WI38 (cell line): ENCODE results near the gene ZSCAN5B.
"Not testable (repeated sequence)": the region's sequence is repeated elsewhere in the genome, so short reads cannot be mapped to it uniquely, and the experiment has no call there.

Experiments
- H3K4me3 ChIP-seq: 2 replicates; pipeline ENCODE4 v1.5.1; 2011; ENCODE audit warnings: low read depth, mild to moderate bottlenecking, control low read depth, low read length
- TF ChIP-seq, protein P1 (sequence below): IDR thresholded peaks from 2 replicates; pipeline ENCODE4 v1.5.1; 2012; ENCODE audit warnings: low read depth, mild to moderate bottlenecking, control low read depth, low read length

ZSCAN5B gene

GRCh38 chr19:56149656-56150038 is 47.9 kb downstream of the ZSCAN5B start:
- TF ChIP-seq, protein P1, sequence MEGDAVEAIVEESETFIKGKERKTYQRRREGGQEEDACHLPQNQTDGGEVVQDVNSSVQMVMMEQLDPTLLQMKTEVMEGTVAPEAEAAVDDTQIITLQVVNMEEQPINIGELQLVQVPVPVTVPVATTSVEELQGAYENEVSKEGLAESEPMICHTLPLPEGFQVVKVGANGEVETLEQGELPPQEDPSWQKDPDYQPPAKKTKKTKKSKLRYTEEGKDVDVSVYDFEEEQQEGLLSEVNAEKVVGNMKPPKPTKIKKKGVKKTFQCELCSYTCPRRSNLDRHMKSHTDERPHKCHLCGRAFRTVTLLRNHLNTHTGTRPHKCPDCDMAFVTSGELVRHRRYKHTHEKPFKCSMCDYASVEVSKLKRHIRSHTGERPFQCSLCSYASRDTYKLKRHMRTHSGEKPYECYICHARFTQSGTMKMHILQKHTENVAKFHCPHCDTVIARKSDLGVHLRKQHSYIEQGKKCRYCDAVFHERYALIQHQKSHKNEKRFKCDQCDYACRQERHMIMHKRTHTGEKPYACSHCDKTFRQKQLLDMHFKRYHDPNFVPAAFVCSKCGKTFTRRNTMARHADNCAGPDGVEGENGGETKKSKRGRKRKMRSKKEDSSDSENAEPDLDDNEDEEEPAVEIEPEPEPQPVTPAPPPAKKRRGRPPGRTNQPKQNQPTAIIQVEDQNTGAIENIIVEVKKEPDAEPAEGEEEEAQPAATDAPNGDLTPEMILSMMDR: no peak
- H3K4me3 ChIP-seq: no peak overlapping the region

- not testable (repeated sequence) for H3K4me3 ChIP-seq
Measured at GRCh38 chr19:56148955-56149655, 48.5 kb downstream of the ZSCAN5B start.

GRCh38 chr19:56148096-56148495 is 49.5 kb downstream of the ZSCAN5B start:
- H3K4me3 ChIP-seq: no peak overlapping the region
- TF ChIP-seq, protein P1: no peak

DNA sequence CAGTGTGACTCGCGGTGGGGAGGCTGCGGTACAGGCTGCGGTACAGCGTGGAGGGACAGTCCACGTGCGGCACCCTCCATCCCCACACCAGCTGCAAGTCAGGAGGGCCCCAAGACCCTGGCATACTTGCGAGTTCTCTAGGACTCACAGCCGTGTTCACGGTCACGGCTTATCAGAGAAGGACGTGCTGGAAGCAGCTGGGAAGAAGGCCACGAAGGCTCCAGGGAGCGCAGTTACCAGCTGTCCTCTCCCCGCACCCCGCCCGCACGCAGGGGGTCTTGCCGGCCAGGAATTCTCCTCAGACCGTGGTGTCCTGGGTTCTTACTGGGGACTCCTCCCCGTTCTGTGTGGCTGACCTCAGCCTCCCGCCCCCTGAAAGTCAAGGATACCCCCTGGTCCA is 50.3 kb downstream of the ZSCAN5B start:
- TF ChIP-seq, protein P1: no peak
- no peak overlapping the region for H3K4me3 ChIP-seq

DNA sequence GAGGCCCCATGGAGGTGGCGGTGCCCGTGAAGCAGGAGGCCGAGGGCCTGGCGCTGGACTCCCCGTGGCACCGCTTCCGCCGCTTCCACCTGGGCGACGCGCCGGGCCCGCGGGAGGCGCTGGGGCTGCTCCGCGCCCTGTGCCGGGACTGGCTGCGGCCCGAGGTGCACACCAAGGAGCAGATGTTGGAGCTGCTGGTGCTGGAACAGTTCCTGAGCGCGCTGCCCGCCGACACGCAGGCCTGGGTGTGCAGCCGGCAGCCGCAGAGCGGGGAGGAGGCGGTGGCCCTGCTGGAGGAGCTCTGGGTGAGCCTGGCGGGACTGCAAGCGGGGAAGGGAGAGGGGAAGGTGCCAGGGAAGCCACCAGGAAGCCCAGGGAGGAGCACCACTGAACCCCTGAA is 50.7 kb downstream of the ZSCAN5B start:
- H3K4me3 ChIP-seq: no peak overlapping the region
- TF ChIP-seq, protein P1: no peak

GRCh38 chr19:56145698-56146097 is 51.9 kb downstream of the ZSCAN5B start:
- TF ChIP-seq, protein P1: no peak
- no peak overlapping the region for H3K4me3 ChIP-seq

DNA sequence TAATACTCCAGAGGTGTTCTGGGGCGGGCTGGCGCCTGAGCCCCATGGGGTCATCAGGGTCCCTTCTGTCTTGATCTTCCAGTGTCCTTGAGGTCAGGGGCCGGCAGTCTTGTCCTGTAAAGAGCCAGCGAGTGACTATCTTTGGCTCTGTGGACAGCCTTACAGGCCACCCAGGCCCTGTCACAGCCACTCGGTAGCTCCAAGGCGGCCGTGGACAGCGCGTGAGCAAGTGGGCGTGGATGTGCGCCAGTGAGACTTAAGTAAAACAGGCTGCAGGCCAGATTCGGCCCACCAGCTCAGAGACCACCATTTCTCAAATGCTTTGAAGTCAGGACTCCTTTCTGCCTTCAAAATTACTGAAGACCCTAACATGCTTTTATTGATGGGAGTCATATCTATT is 52.8 kb downstream of the ZSCAN5B start:
- TF ChIP-seq, protein P1: no peak
- H3K4me3 ChIP-seq: no peak overlapping the region

DNA sequence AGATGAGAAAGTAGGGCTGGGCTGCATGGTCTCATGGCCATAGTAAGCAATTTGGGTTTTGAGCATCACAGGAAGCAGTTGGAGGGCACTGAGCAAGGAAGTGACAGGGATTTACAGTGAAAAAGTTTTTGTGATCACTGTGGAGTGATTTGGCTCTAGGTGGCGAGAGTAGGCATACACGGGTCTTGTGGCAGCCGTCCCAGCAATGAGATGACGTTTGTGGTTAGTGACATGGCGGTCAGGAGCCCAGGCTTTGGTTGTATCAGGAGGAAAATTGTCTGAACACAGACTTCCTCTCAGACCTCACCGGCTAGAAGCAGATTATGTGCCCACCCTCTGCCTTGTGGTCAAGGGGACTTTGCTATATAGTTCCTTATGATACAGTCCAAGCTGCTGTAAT is 53.2 kb downstream of the ZSCAN5B start:
- TF ChIP-seq, protein P1: no peak
- H3K4me3 ChIP-seq: no peak overlapping the region
